ENCODE measurements around the gene IPCEF1. TPM values are rescaled to one million over a fixed set of nuclear protein-coding genes. Genes with fewer than 3 reads are reported as not detected.

IPCEF1 gene
- total RNA-seq, 1 experiment from 2014 or later, result 0.28 TPM

DNA sequence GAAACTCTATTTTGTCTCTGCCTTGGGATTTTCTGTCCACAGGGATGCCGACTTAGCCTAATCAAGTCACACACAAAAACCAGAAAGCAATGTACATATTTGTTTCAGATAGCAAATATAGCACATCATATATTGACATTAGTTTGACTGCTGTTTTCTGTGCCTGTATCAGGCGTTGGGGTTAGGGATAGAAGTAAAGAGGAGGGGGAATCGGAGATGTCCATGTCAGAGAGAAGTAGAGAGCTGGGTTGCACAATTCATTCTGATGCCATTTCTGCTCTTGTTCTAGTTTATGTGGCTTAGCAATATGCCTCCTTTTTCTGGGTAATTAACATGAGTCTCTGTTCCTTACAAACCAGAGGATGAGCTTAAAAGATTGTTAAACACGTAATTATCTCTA is 14.7 kb upstream of the IPCEF1 start:
- no TSS peak for BruUV-seq (replicated peaks)
- intact Hi-C loops (cut with micrococcal nuclease; ENCODE audit: unreplicated experiment), result loop anchor here (2.0 kb wide), 1 partner anchor 216 kb away; no protein-coding TSS in a partner anchor
- H3K27ac ChIP-seq (ENCODE audit: low read length), result peak overlapping the region; percentile 32; the same call in 1 of the 2 replicates
- no peak overlapping the region for H3K4me3 ChIP-seq (ENCODE audit: low read depth in 2 of 2, low read length in 2 of 2)
- no peaks in the 10 kb centered on the region for H3K4me1 ChIP-seq (ENCODE audit: control insufficient read depth, insufficient read depth, low read length)
- TF ChIP-seq TCF7L2 (IDR thresholded peaks at IDR 0.05; ENCODE audit: low read depth, low read length), result no peak
- no peak for TF ChIP-seq CTCF (IDR thresholded peaks at IDR 0.05)
- TF ChIP-seq SIN3A (IDR thresholded peaks at IDR 0.05; ENCODE audit: borderline replicate concordance, insufficient read depth, low read depth, low read length), result no peak
- no peak for TF ChIP-seq POLR2AphosphoS5 (IDR thresholded peaks at IDR 0.05; ENCODE audit: low read depth, low read length)
- TF ChIP-seq, protein P1, sequence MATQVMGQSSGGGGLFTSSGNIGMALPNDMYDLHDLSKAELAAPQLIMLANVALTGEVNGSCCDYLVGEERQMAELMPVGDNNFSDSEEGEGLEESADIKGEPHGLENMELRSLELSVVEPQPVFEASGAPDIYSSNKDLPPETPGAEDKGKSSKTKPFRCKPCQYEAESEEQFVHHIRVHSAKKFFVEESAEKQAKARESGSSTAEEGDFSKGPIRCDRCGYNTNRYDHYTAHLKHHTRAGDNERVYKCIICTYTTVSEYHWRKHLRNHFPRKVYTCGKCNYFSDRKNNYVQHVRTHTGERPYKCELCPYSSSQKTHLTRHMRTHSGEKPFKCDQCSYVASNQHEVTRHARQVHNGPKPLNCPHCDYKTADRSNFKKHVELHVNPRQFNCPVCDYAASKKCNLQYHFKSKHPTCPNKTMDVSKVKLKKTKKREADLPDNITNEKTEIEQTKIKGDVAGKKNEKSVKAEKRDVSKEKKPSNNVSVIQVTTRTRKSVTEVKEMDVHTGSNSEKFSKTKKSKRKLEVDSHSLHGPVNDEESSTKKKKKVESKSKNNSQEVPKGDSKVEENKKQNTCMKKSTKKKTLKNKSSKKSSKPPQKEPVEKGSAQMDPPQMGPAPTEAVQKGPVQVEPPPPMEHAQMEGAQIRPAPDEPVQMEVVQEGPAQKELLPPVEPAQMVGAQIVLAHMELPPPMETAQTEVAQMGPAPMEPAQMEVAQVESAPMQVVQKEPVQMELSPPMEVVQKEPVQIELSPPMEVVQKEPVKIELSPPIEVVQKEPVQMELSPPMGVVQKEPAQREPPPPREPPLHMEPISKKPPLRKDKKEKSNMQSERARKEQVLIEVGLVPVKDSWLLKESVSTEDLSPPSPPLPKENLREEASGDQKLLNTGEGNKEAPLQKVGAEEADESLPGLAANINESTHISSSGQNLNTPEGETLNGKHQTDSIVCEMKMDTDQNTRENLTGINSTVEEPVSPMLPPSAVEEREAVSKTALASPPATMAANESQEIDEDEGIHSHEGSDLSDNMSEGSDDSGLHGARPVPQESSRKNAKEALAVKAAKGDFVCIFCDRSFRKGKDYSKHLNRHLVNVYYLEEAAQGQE (IDR thresholded peaks at IDR 0.05; ENCODE audit: insufficient read depth in 1 of 2, low read depth in 2 of 2, low read length in 1 of 2), result no peak
- DNase-seq (ENCODE audit: low read depth, low spot score) (no peak), ATAC-seq (no peak; the same call in 1 of the 2 replicates)
- ChIA-PET CTCF (no interaction called here), POLR2A (no interaction called here)
- in situ Hi-C loops (cut with HindIII; ENCODE audit: low pct_unique_long_range_greater_than_20kb, low sequenced_read_pairs), result no loop called here
- H3K27me3 ChIP-seq (ENCODE audit: control insufficient read depth, insufficient read depth, low read length), result no peaks in the 10 kb centered on the region
- no peaks in the 10 kb centered on the region for H3K36me3 ChIP-seq (ENCODE audit: control insufficient read depth, insufficient read depth, low read length)
- no peaks in the 10 kb centered on the region for H3K9me3 ChIP-seq (ENCODE audit: control insufficient read depth, insufficient read depth, low read depth, low read length)

GRCh38 chr6:154370545-154370944 is 13.9 kb upstream of the IPCEF1 start:
- no TSS peak for BruUV-seq (replicated peaks)
- ChIA-PET POLR2A (interaction anchor here (0.5 kb wide), 1 partner anchor 182 kb away, joined by 6 read pairs; no protein-coding TSS in a partner anchor), CTCF (no interaction called here)
- Histone ChIP-seq H3K9me3 (ENCODE audit: control insufficient read depth, insufficient read depth, low read depth, low read length) (no peaks in the 10 kb centered on the region), H3K27me3 (ENCODE audit: control insufficient read depth, insufficient read depth, low read length) (no peaks in the 10 kb centered on the region), H3K4me1 (ENCODE audit: control insufficient read depth, insufficient read depth, low read length) (no peaks in the 10 kb centered on the region), H3K36me3 (ENCODE audit: control insufficient read depth, insufficient read depth, low read length) (no peaks in the 10 kb centered on the region), H3K27ac (ENCODE audit: low read length) (peak overlapping the region; percentile 32; the same call in 1 of the 2 replicates), H3K4me3 (ENCODE audit: low read depth in 2 of 2, low read length in 2 of 2) (no peak overlapping the region)
- in situ Hi-C loops (cut with HindIII; ENCODE audit: low pct_unique_long_range_greater_than_20kb, low sequenced_read_pairs) (no loop called here), intact Hi-C loops (cut with micrococcal nuclease; ENCODE audit: unreplicated experiment) (loop anchor here (2.0 kb wide), 1 partner anchor 216 kb away; no protein-coding TSS in a partner anchor)
- TF ChIP-seq SIN3A (IDR thresholded peaks at IDR 0.05; ENCODE audit: borderline replicate concordance, insufficient read depth, low read depth, low read length) (no peak), CTCF (IDR thresholded peaks at IDR 0.05) (peak; percentile 75)
- peak; percentile 84 for ATAC-seq
- DNase-seq (ENCODE audit: low read depth, low spot score), result no peak
